Uterus (tissue), 4 donors: ENCODE measurements around the gene CYP2J2. TPM values are rescaled to one million over a fixed set of nuclear protein-coding genes. Genes with fewer than 3 reads are reported as not detected.

Experiments
- DNase-seq, 2 donors: peaks; one replicate each; pipeline ENCODE4 v3.0.0-alpha.2; 2019 to 2020
- H3K27ac ChIP-seq, 2 donors: fragments of 200-600 bp; sonication (generic); 1 replicate in 1 of 2; 2 replicates in 1 of 2; pipeline ENCODE4 v1.5.1; 2016 to 2018
- H3K27me3 ChIP-seq, 2 donors: fragments of 200-600 bp; sonication (generic); one replicate each; pipeline ENCODE4 v1.5.1; 2018 to 2019; ENCODE audit warnings: control low read depth in 1 of 2
- H3K36me3 ChIP-seq, 2 donors: fragments of 200-600 bp; sonication (generic); one replicate each; pipeline ENCODE4 v1.5.1; 2019; ENCODE audit warnings: control low read depth in 1 of 2
- H3K4me1 ChIP-seq, 2 donors: fragments of 200-600 bp; sonication (generic); one replicate each; pipeline ENCODE4 v1.5.1; 2018 to 2019; ENCODE audit warnings: control low read depth in 1 of 2
- H3K4me3 ChIP-seq, 2 donors: fragments of 200-600 bp; sonication (generic); 1 replicate in 1 of 2; 2 replicates in 1 of 2; pipeline ENCODE4 v1.5.1; 2018 to 2019; ENCODE audit warnings: mild to moderate bottlenecking in 1 of 2
- H3K9me3 ChIP-seq, 2 donors: fragments of 200-600 bp; sonication (generic); one replicate each; pipeline ENCODE4 v1.5.1; 2019; ENCODE audit warnings: control low read depth in 1 of 2
- CTCF ChIP-seq, 4 experiments: fragments of 200-600 bp in 2 of 4; fragments of 450-650 bp in 2 of 4; sonication (generic) in 2 of 4; IDR thresholded peaks; one replicate each; pipeline ENCODE4 v1.5.1; 2016 to 2019; ENCODE audit warnings: antibody characterized with exemption in 4 of 4, mild to moderate bottlenecking in 2 of 4, moderate library complexity in 1 of 4
- POLR2A ChIP-seq, 2 donors: fragments of 450-650 bp; IDR thresholded peaks; one replicate each; pipeline ENCODE4 v1.6.1; 2016; ENCODE audit warnings: antibody characterized with exemption in 2 of 2, mild to moderate bottlenecking in 1 of 2, moderate library complexity in 1 of 2
- intact Hi-C: fragments of 100-400 bp; cut with DNase I; formaldehyde crosslinking; loops from one replicate; pipeline ENCODE4 v1.15.1; 2023; ENCODE audit warnings: low total_unique reads
- small RNA-seq: library from RNA; depleted of rRNA; stranded (forward); fragments of <200 nt; gene quantifications from one replicate; pipeline ENCODE3, GENCODE V24; 2016
- total RNA-seq, 4 donors: library from RNA; depleted of rRNA in 3 of 4; stranded (reverse); fragments of >200 nt in 3 of 4; gene quantifications; one replicate each; pipeline versions ENCODE4 v1.1.0 to v1.2.4, GENCODE V29; 2014 to 2023
- donor health status: DM: yes; HTN: yes; CAD: no.

CYP2J2 gene
- total RNA-seq, 4 donors from 2014 or later, result 0.28 TPM; not detected in 3

GRCh38 chr1:59846209-59846894 lies 80.2 kb downstream of the CYP2J2 start:
- no peak for DNase-seq
- no peaks in the 10 kb centered on the region for H3K36me3 ChIP-seq
- no peak overlapping the region for H3K27ac ChIP-seq
- no peak overlapping the region for H3K4me3 ChIP-seq
- TF ChIP-seq POLR2A (IDR thresholded peaks at IDR 0.05) (no peak), CTCF (IDR thresholded peaks at IDR 0.05) (no peak)
- no peaks in the 10 kb centered on the region for H3K9me3 ChIP-seq
- no peaks in the 10 kb centered on the region for H3K4me1 ChIP-seq
- intact Hi-C loops, result no loop called here
- no peaks in the 10 kb centered on the region for H3K27me3 ChIP-seq

DNA sequence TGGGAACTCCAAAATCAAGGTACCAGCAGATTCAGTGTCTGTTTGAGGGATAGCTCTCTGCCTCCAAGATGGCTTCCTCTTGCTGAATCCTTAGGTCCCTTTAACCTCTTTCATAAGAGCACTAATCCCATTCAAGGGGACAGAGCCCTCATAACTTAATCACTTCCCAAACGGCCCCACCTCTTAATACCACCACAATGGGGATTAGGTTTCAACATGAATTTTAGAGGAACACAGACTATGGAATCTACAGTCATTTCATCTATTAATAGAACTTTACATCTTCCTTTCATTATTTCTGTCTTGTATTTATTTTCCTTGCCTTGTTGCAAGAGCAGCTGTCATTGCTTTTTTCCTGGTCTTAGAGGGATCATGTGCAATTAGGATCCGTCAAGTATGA lies 81.5 kb downstream of the CYP2J2 start:
- TF ChIP-seq POLR2A (IDR thresholded peaks at IDR 0.05), result no peak
- no peak for TF ChIP-seq CTCF (IDR thresholded peaks at IDR 0.05)

More for the DNA sequence above, 81.5 kb downstream of the CYP2J2 start:
- Histone ChIP-seq H3K36me3 (no peaks in the 10 kb centered on the region), H3K27ac (no peak overlapping the region), H3K27me3 (no peaks in the 10 kb centered on the region), H3K9me3 (no peaks in the 10 kb centered on the region), H3K4me1 (no peaks in the 10 kb centered on the region), H3K4me3 (no peak overlapping the region)
- no peak for DNase-seq
- intact Hi-C loops, result no loop called here

Small RNA genes within 50 kb of the gene (small RNA-seq; reads per million reads assigned to genes)
- gene RN7SL475P, result not detected

Other genes starting within 250 kb of the CYP2J2 start
- 1 to 10 TPM in 2 of 4 donors, under 1 TPM in 1, not detected in 1; 0.59 to 6.9 (median 3.3) TPM for gene HOOK1, start 111.8 kb downstream of the CYP2J2 start, total RNA-seq
- 1 to 10 TPM in 1 of 4 donors, under 1 TPM in 1, not detected in 2; 0.18 to 1.9 TPM for gene C1orf87, start 147.0 kb upstream of the CYP2J2 start, total RNA-seq